ENCODE data around the gene CPHXL.
A peak's percentile ranks its signal among the peaks of the same experiment; 100 is the strongest.

Gene CPHXL

DNA sequence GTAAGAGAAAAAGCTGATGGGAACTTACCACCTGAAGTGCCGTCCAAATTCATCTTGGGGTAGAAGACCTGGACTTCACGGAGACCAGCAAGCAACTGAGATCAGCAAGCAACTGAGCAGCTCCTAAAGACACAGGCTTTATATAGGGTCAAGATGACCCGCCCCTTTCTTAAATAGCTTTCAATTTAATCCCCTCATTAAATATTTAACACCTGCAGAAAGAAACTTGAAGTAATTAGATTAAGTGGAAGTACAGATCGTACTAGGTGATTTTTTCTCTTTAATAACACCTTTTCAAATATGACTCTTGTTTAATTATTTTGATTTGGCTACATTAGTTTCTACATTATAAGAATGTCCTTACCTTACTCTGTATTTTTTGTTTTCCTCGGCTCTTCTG, at the start of gene CPHXL:
TSS of gene CPHXL (minus strand) at position 101 of the 400 bp plus-strand sequence. CDS start at position 53, 48 bp downstream.
- no peaks in the 10 kb centered on the region for H3K9me3 ChIP-seq (ENCODE audit: control insufficient read depth, insufficient read depth, low read length)
- no peak within 1 kb of the TSS for H3K27ac ChIP-seq (ENCODE audit: low read length)
- no peaks in the 10 kb centered on the region for H3K27me3 ChIP-seq (ENCODE audit: control insufficient read depth, insufficient read depth, low read length)
- no peaks in the 10 kb centered on the region for H3K36me3 ChIP-seq (ENCODE audit: control insufficient read depth, insufficient read depth, low read length)
- WGBS (ENCODE audit: insufficient coverage, insufficient read length), result no CpG with 5 or more reads among the region's 5 CpGs
- no peak within 1 kb of the TSS for H3K4me3 ChIP-seq (ENCODE audit: low read length)
- DNase-seq (ENCODE audit: low read depth, low spot score), result no peak
- no peaks in the 10 kb centered on the region for H3K4me1 ChIP-seq (ENCODE audit: control insufficient read depth, insufficient read depth, low read length)

DNA sequence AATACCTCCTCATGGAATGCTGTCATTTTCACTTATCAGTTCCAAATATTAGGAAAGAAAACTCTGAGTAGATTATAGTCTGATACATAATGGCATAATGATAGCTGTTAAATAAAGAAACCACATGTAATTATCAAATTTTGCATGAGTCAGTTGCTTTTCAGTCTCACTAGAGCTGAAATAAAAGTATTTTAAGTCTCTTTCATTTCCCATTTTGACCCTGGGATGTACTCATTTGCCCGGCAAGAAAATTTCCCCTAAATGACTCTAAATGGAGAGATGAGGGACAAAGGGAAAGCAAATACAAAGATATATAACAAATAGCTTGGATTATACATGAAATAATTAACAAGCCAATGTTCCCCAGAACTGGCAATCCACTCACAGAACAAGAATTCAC, 47.9 kb upstream of the CPHXL start:
- H3K36me3 ChIP-seq (ENCODE audit: control insufficient read depth, insufficient read depth, low read length), result no peaks in the 10 kb centered on the region
- no peaks in the 10 kb centered on the region for H3K9me3 ChIP-seq (ENCODE audit: control insufficient read depth, insufficient read depth, low read length)
- DNase-seq (ENCODE audit: low read depth, low spot score), result no peak
- H3K4me1 ChIP-seq (ENCODE audit: control insufficient read depth, insufficient read depth, low read length), result no peaks in the 10 kb centered on the region
- no peaks in the 10 kb centered on the region for H3K27me3 ChIP-seq (ENCODE audit: control insufficient read depth, insufficient read depth, low read length)
- H3K27ac ChIP-seq (ENCODE audit: low read length), result no peak overlapping the region
- no peak overlapping the region for H3K4me3 ChIP-seq (ENCODE audit: low read length)
- no CpG with 5 or more reads among the region's 1 CpG for WGBS (ENCODE audit: insufficient coverage, insufficient read length)

DNA sequence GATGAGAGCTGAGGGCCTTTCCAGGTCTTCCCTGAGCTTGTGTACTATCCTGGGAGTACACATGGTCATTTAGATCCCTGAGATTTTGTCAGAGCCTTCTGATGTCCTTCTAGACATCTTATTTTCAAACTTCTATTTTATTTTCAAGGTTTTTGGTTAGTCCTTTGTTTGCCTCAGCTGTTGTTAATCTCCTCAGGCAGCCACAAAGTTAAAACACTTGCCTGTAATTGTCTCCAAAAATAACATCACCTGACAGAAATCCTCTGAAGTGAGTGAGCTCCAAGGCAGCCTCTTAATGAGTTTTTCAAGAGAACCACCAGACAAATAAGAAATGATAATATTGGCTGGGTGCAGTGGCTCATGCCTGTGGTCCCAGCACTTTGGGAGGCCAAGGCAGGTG, 43.8 kb upstream of the CPHXL start:
- no peak overlapping the region for H3K27ac ChIP-seq (ENCODE audit: low read length)
- no peak overlapping the region for H3K4me3 ChIP-seq (ENCODE audit: low read length)
- no peaks in the 10 kb centered on the region for H3K36me3 ChIP-seq (ENCODE audit: control insufficient read depth, insufficient read depth, low read length)
- no peak for DNase-seq (ENCODE audit: low read depth, low spot score)
- H3K27me3 ChIP-seq (ENCODE audit: control insufficient read depth, insufficient read depth, low read length), result no peaks in the 10 kb centered on the region
- H3K4me1 ChIP-seq (ENCODE audit: control insufficient read depth, insufficient read depth, low read length), result no peaks in the 10 kb centered on the region
- no peaks in the 10 kb centered on the region for H3K9me3 ChIP-seq (ENCODE audit: control insufficient read depth, insufficient read depth, low read length)

DNA sequence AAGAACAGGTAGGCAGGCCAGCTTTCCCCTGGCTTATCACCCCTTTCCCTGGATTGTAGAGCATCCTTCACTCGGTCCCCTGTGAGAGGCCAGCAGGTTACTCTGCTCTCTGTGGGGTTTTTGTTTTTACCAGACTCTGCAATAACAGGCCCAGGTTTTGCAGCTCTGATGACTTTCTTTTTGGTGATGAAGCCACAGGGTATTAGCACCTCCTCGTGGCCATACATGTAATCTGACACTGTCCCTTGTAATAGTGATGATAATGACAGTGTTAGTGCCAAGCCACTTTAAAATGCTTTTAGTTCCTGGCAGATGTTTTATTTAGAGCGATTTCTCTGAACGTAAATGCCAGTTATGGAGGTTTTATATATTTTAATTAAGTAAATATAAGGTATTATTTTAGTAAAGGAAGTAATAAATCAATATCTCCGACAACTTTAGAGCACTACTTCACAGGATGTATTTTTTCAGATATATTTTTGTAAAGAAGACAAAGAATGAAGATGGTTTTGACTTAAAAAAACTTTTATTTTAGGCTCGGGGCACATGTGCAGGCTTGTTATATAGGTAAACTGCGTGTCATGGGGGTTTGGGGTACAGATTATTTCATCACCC, 38.0 kb upstream of the CPHXL start:
- Histone ChIP-seq H3K9me3 (ENCODE audit: control insufficient read depth, insufficient read depth, low read length) (no peaks in the 10 kb centered on the region), H3K4me1 (ENCODE audit: control insufficient read depth, insufficient read depth, low read length) (no peaks in the 10 kb centered on the region), H3K27ac (ENCODE audit: low read length) (no peak overlapping the region), H3K4me3 (ENCODE audit: low read length) (no peak overlapping the region), H3K36me3 (ENCODE audit: control insufficient read depth, insufficient read depth, low read length) (no peaks in the 10 kb centered on the region), H3K27me3 (ENCODE audit: control insufficient read depth, insufficient read depth, low read length) (no peaks in the 10 kb centered on the region)
- DNase-seq (ENCODE audit: low read depth, low spot score), result peak; percentile 39
- WGBS (ENCODE audit: insufficient coverage, insufficient read length), result 100% methylated on average over 2 of the region's 7 CpGs

DNA sequence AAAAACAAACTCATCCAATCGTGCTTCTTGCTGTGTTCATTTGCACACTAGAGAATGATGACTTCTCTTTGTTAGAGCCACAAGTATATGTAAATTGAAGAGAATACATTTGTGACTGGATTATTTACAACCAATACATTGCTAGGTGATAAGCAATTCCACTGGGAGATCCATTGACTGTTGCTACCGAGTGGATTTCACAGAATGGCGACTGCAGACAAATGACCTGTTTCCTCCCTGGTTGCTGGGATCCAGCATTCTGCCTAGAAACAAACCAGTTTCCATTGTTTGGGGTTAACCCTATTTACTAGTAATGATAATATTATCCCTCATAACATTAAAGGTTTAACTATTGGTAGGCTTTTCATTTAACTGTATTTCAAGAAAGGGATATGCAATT, 36.9 kb upstream of the CPHXL start:
- H3K27ac ChIP-seq (ENCODE audit: low read length), result no peak overlapping the region
- no peak for DNase-seq (ENCODE audit: low read depth, low spot score)
- H3K9me3 ChIP-seq (ENCODE audit: control insufficient read depth, insufficient read depth, low read length), result no peaks in the 10 kb centered on the region
- no peaks in the 10 kb centered on the region for H3K36me3 ChIP-seq (ENCODE audit: control insufficient read depth, insufficient read depth, low read length)
- no CpG with 5 or more reads among the region's 3 CpGs for WGBS (ENCODE audit: insufficient coverage, insufficient read length)
- no peak overlapping the region for H3K4me3 ChIP-seq (ENCODE audit: low read length)
- H3K4me1 ChIP-seq (ENCODE audit: control insufficient read depth, insufficient read depth, low read length), result no peaks in the 10 kb centered on the region
- H3K27me3 ChIP-seq (ENCODE audit: control insufficient read depth, insufficient read depth, low read length), result no peaks in the 10 kb centered on the region

DNA sequence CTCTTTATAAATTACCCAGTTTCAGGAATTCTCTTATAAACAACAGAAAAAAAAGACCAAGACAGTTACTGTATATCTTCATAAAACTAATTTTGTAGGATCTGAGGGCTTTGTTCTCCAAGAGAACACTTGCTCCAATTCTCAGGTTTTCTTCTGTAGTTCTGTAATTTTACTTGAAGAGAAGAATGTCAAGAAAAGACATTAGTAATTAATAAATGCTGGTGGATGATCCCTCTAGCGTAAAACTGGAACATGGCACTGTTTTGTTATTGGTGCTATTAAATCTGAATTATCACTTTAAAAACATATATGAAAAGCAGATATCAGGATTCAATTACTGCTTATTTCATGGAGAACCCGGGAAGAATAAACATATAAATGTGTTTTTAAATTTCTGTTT, 36.5 kb upstream of the CPHXL start:
- no peaks in the 10 kb centered on the region for H3K27me3 ChIP-seq (ENCODE audit: control insufficient read depth, insufficient read depth, low read length)
- H3K27ac ChIP-seq (ENCODE audit: low read length), result no peak overlapping the region
- no CpG with 5 or more reads among the region's 2 CpGs for WGBS (ENCODE audit: insufficient coverage, insufficient read length)
- H3K4me1 ChIP-seq (ENCODE audit: control insufficient read depth, insufficient read depth, low read length), result no peaks in the 10 kb centered on the region
- no peaks in the 10 kb centered on the region for H3K36me3 ChIP-seq (ENCODE audit: control insufficient read depth, insufficient read depth, low read length)
- H3K4me3 ChIP-seq (ENCODE audit: low read length), result no peak overlapping the region
- DNase-seq (ENCODE audit: low read depth, low spot score), result no peak
- no peaks in the 10 kb centered on the region for H3K9me3 ChIP-seq (ENCODE audit: control insufficient read depth, insufficient read depth, low read length)

DNA sequence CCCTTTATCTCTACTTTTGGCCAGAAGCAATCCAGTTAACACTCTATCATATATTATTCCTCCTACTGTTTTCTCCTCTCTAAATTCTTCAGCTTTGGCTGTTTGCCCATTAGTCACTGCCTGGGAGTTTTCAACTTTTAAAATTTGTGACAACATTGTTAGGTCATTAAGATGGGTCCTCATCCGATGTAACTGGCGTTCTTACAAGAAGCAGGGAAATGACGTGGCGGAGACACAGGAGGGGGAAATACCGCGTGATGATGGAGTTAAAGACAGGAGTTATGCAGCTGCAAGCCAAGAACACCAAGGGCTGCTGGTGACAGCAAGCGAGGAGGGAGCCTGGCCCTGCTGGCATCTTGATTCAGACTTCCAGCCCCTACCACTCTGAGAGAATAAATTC, 34.8 kb upstream of the CPHXL start:
- WGBS (ENCODE audit: insufficient coverage, insufficient read length), result no CpG with 5 or more reads among the region's 7 CpGs
- Histone ChIP-seq H3K27ac (ENCODE audit: low read length) (no peak overlapping the region), H3K4me1 (ENCODE audit: control insufficient read depth, insufficient read depth, low read length) (no peaks in the 10 kb centered on the region), H3K36me3 (ENCODE audit: control insufficient read depth, insufficient read depth, low read length) (no peaks in the 10 kb centered on the region), H3K27me3 (ENCODE audit: control insufficient read depth, insufficient read depth, low read length) (no peaks in the 10 kb centered on the region), H3K4me3 (ENCODE audit: low read length) (no peak overlapping the region), H3K9me3 (ENCODE audit: control insufficient read depth, insufficient read depth, low read length) (no peaks in the 10 kb centered on the region)
- DNase-seq (ENCODE audit: low read depth, low spot score), result no peak

DNA sequence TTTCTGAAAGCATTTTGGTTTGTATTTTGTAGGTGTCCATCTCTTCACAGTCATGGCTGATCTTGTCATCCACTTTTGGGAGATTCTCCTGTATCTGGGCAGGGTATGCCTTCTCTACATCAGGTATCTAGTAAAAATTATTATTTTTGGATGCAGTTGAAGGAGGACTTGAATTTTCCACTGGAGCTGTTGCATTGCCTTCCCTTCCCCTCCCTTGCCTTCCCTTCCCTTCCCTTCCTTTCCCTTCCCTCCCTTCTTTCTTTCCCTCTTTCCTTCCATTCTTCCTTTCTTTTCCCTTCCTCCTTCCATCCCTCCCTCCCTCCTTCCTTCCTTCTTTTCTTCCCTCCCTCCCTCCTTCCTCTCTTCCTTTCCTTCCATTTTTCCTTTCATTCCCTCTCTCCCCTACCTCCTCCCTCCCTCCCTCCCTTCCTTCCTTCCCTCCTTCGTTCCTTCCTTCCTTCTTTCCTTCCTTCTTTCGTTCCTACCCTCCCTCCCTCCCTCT, 33.8 kb upstream of the CPHXL start:
- no peak for DNase-seq (ENCODE audit: low read depth, low spot score)
- Histone ChIP-seq H3K27me3 (ENCODE audit: control insufficient read depth, insufficient read depth, low read length) (no peaks in the 10 kb centered on the region), H3K4me3 (ENCODE audit: low read length) (no peak overlapping the region), H3K9me3 (ENCODE audit: control insufficient read depth, insufficient read depth, low read length) (no peaks in the 10 kb centered on the region), H3K36me3 (ENCODE audit: control insufficient read depth, insufficient read depth, low read length) (no peaks in the 10 kb centered on the region), H3K4me1 (ENCODE audit: control insufficient read depth, insufficient read depth, low read length) (no peaks in the 10 kb centered on the region), H3K27ac (ENCODE audit: low read length) (no peak overlapping the region)
- 97% methylated on average over 2 of the region's 2 CpGs for WGBS (ENCODE audit: insufficient coverage, insufficient read length)

DNA sequence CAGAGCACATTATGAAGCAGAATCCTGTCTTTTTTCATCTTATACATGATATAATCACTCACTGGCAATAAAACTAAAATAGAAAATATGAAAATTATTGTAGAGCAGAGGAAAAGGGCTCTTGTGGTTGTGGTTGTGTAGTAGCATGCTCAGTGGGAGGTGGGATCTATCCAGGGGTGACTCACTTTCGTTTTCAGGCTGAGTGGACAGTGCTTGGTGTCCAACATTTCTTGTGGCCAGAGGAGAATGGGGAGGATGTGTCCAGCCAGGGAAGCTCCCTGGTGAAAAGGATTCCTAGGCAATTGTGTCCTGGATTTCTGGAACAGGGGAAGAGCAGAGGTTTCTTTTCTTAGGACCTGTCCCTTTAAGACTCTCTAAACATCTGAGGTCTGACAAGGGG, 31.9 kb upstream of the CPHXL start:
- Histone ChIP-seq H3K4me3 (ENCODE audit: low read length) (no peak overlapping the region), H3K27ac (ENCODE audit: low read length) (no peak overlapping the region), H3K4me1 (ENCODE audit: control insufficient read depth, insufficient read depth, low read length) (no peaks in the 10 kb centered on the region), H3K27me3 (ENCODE audit: control insufficient read depth, insufficient read depth, low read length) (no peaks in the 10 kb centered on the region), H3K36me3 (ENCODE audit: control insufficient read depth, insufficient read depth, low read length) (no peaks in the 10 kb centered on the region), H3K9me3 (ENCODE audit: control insufficient read depth, insufficient read depth, low read length) (no peaks in the 10 kb centered on the region)
- DNase-seq (ENCODE audit: low read depth, low spot score), result no peak
- no CpG with 5 or more reads among the region's 1 CpG for WGBS (ENCODE audit: insufficient coverage, insufficient read length)

DNA sequence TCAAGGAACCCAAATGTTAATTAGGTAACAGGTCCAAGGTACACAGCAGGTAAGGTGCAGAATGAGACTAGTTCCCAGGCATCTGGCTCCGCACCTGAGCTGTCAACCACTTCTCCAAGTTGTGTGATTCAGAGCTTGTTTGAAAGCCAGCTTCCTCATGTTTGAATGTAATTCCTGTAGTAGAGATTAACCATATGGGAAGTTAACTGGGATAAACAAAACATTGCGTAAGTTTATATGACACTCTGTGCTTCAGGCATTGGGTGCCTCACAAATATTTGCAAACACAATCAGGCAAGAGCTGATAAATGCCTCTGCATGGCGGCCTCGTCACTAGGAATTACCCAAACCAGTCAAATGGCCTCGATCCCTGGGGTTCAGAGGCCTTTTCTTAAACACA, 27.9 kb upstream of the CPHXL start:
- H3K27me3 ChIP-seq (ENCODE audit: control insufficient read depth, insufficient read depth, low read length), result no peaks in the 10 kb centered on the region
- no peak for DNase-seq (ENCODE audit: low read depth, low spot score)
- no peak overlapping the region for H3K27ac ChIP-seq (ENCODE audit: low read length)
- H3K36me3 ChIP-seq (ENCODE audit: control insufficient read depth, insufficient read depth, low read length), result no peaks in the 10 kb centered on the region
- H3K4me3 ChIP-seq (ENCODE audit: low read length), result no peak overlapping the region
- no peaks in the 10 kb centered on the region for H3K9me3 ChIP-seq (ENCODE audit: control insufficient read depth, insufficient read depth, low read length)
- no peaks in the 10 kb centered on the region for H3K4me1 ChIP-seq (ENCODE audit: control insufficient read depth, insufficient read depth, low read length)
- no CpG with 5 or more reads among the region's 5 CpGs for WGBS (ENCODE audit: insufficient coverage, insufficient read length)

DNA sequence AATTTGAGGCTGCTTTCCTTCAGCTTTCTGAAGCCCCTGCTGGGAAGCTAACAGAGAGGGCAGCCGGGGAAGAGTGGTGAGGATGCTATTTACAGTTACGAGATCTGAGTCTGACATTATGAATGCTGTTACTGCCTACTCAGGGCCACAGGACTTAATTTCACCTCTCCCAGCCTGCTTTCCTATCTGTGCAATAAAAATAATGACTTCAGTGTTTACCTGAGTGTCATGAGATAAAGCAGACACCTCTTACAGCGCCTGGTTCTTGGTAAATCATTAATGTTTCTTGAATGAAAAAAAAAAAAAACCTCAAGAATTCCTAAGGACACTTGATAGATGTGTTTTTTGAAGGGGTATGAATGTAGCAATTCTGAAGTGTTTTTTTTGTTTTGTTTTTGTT, 24.2 kb upstream of the CPHXL start:
- Histone ChIP-seq H3K36me3 (ENCODE audit: control insufficient read depth, insufficient read depth, low read length) (no peaks in the 10 kb centered on the region), H3K27me3 (ENCODE audit: control insufficient read depth, insufficient read depth, low read length) (no peaks in the 10 kb centered on the region), H3K4me1 (ENCODE audit: control insufficient read depth, insufficient read depth, low read length) (no peaks in the 10 kb centered on the region), H3K4me3 (ENCODE audit: low read length) (no peak overlapping the region), H3K9me3 (ENCODE audit: control insufficient read depth, insufficient read depth, low read length) (no peaks in the 10 kb centered on the region; the same call in 1 of the 2 replicates), H3K27ac (ENCODE audit: low read length) (no peak overlapping the region)
- no peak for DNase-seq (ENCODE audit: low read depth, low spot score)
- no CpG with 5 or more reads among the region's 3 CpGs for WGBS (ENCODE audit: insufficient coverage, insufficient read length)

Measured in iPS DF 6.9 (cell line).